ENCODE results near the gene CDH22. TPM values are rescaled to one million over a fixed set of nuclear protein-coding genes. Genes with fewer than 3 reads are reported as not detected.

CDH22 gene
- total RNA-seq, 1 donor from 2014 or later = 2.0 TPM

- FAIRE-seq (no peak), DNase-seq (ENCODE audit: low spot score in 2 of 2) (no peak)
Measured at GRCh38 chr20:46344488-46345162, 36.3 kb upstream of the CDH22 start.

- DNase-seq (ENCODE audit: low spot score in 2 of 2) (no peak), FAIRE-seq (no peak)
Measured at GRCh38 chr20:46343975-46344357, 35.7 kb upstream of the CDH22 start.

- DNase-seq (ENCODE audit: low spot score in 2 of 2) (no peak), FAIRE-seq (no peak)
Measured at GRCh38 chr20:46343348-46343974, 35.2 kb upstream of the CDH22 start.

GRCh38 chr20:46342451-46343347 lies 34.4 kb upstream of the CDH22 start:
- FAIRE-seq = no peak

GRCh38 chr20:46342010-46342378 lies 33.7 kb upstream of the CDH22 start:
- DNase-seq (ENCODE audit: low spot score in 2 of 2) (no peak), FAIRE-seq (no peak)

More at GRCh38 chr20:46342451-46343347, 34.4 kb upstream of the CDH22 start:
- DNase-seq (ENCODE audit: low spot score in 2 of 2) = no peak

GRCh38 chr20:46341074-46342009 lies 33.0 kb upstream of the CDH22 start:
- no peak for FAIRE-seq
- no peak for DNase-seq (ENCODE audit: low spot score in 2 of 2)

- no peak for DNase-seq (ENCODE audit: low spot score in 2 of 2)
- no peak for FAIRE-seq
Measured at GRCh38 chr20:46339037-46339436, 30.7 kb upstream of the CDH22 start.

GRCh38 chr20:46336735-46337134 lies 28.4 kb upstream of the CDH22 start:
- FAIRE-seq (no peak), DNase-seq (ENCODE audit: low spot score in 2 of 2) (no peak)

GRCh38 chr20:46334303-46334904 lies 26.1 kb upstream of the CDH22 start:
- DNase-seq (ENCODE audit: low spot score in 2 of 2) (no peak), FAIRE-seq (no peak)

GRCh38 chr20:46333161-46333991 lies 25.1 kb upstream of the CDH22 start:
- FAIRE-seq (no peak), DNase-seq (ENCODE audit: low spot score in 2 of 2) (no peak)

GRCh38 chr20:46332373-46333160 lies 24.3 kb upstream of the CDH22 start:
- no peak for DNase-seq (ENCODE audit: low spot score in 2 of 2)

GRCh38 chr20:46331611-46332361 lies 23.5 kb upstream of the CDH22 start:
- no peak for FAIRE-seq

More at GRCh38 chr20:46332373-46333160, 24.3 kb upstream of the CDH22 start:
- FAIRE-seq = no peak

GRCh38 chr20:46330831-46331371 lies 22.6 kb upstream of the CDH22 start:
- DNase-seq (ENCODE audit: low spot score in 2 of 2) (no peak), FAIRE-seq (no peak)

More at GRCh38 chr20:46331611-46332361, 23.5 kb upstream of the CDH22 start:
- no peak for DNase-seq (ENCODE audit: low spot score in 2 of 2)

- DNase-seq (ENCODE audit: low spot score in 2 of 2) (no peak), FAIRE-seq (no peak)
Measured at GRCh38 chr20:46330072-46330763, 21.9 kb upstream of the CDH22 start.

- FAIRE-seq (no peak), DNase-seq (ENCODE audit: low spot score in 2 of 2) (no peak)
Measured at GRCh38 chr20:46328200-46328882, 20.0 kb upstream of the CDH22 start.

- no peak for FAIRE-seq
Measured at GRCh38 chr20:46327557-46327956, 19.3 kb upstream of the CDH22 start.

More at GRCh38 chr20:46327557-46327956, 19.3 kb upstream of the CDH22 start:
- no peak for DNase-seq (ENCODE audit: low spot score in 2 of 2)

All from frontal cortex (tissue), 4 donors.